Activated CD8-positive, alpha-beta memory T cell treated with anti-CD3 and anti-CD28 coated beads, Interleukin-2, amount 10 ng/mL, durations not matched to agents 7 days and 5 days (primary cell): ENCODE results near the gene MARCHF9. TPM values are rescaled to one million over a fixed set of nuclear protein-coding genes. Genes with fewer than 3 reads are reported as not detected.
"Not testable (repeated sequence)": the region's sequence is repeated elsewhere in the genome, so short reads cannot be mapped to it uniquely, and the experiment has no call there.

Experiments used
- ATAC-seq: fragments of 150-1000 bp; cut with Tn5 transposase; one replicate; pipeline ENCODE4 v1.10.0; 2021; ENCODE audit warnings: moderate library complexity
- CTCF ChIA-PET: fragments of 350-600 bp; sonication (Branson Sonifier 250); formaldehyde crosslinking; loops from one replicate; lab custom pipeline; 2021; ENCODE audit warnings: antibody characterized with exemption; lab: Charles Lee
- DNase-seq: peaks from one replicate; pipeline ENCODE4 v3.0.0-alpha.2; 2020
- H3K27ac Mint-ChIP-seq: one replicate; pipeline ENCODE4 v1.8.0; 2021; ENCODE audit warnings: mild to moderate bottlenecking, mixed read lengths
- H3K27me3 Mint-ChIP-seq: one replicate; pipeline ENCODE4 v1.8.0; 2021; ENCODE audit warnings: mixed read lengths
- H3K36me3 Mint-ChIP-seq: one replicate; pipeline ENCODE4 v1.8.0; 2021; ENCODE audit warnings: mild to moderate bottlenecking, mixed read lengths
- H3K4me1 Mint-ChIP-seq: one replicate; pipeline ENCODE4 v1.8.0; 2021; ENCODE audit warnings: mixed read lengths
- H3K4me3 Mint-ChIP-seq: one replicate; pipeline ENCODE4 v1.8.0; 2021; ENCODE audit warnings: mild to moderate bottlenecking, moderate library complexity, mixed read lengths
- H3K9me3 Mint-ChIP-seq: one replicate; pipeline ENCODE4 v1.8.0; 2022; ENCODE audit warnings: low read depth, mixed read lengths
- total RNA-seq, 2 experiments: library from RNA; stranded (reverse); gene quantifications; one replicate each; pipeline ENCODE4 v1.2.3, GENCODE V29; 2021

MARCHF9 gene
- 10 to 100 TPM; 21.0 to 24.9 TPM for total RNA-seq

- H3K27me3 Mint-ChIP-seq: no peaks in the 10 kb centered on the region
- peak within 1 kb of the TSS; percentile 81 for H3K27ac Mint-ChIP-seq
- H3K36me3 Mint-ChIP-seq: peaks cover 25% of the 10 kb centered on the region
- peaks cover 56% of the 10 kb centered on the region for H3K4me1 Mint-ChIP-seq
- DNase-seq (peak; percentile 90), ATAC-seq (peak; percentile 49)
- H3K9me3 Mint-ChIP-seq: no peaks in the 10 kb centered on the region
- peak within 1 kb of the TSS; percentile 82 for H3K4me3 Mint-ChIP-seq
- CTCF ChIA-PET: interaction anchor here (1.1 to 3.5 kb wide), 5 partner anchors 9 to 149 kb away, joined by 4 to 48 read pairs (median 10); partner anchors contain the start of genes CYP27B1 and TSPAN31
Measured at GRCh38 chr12:57754411-57755193, at the start of gene MARCHF9. Gene MARCHF9 (plus strand): TSS chr12:57755103. CDS start chr12:57755529, 426 bp downstream.

- ATAC-seq: no peak
- Mint-ChIP-seq H3K9me3 (no peaks in the 10 kb centered on the region), H3K36me3 (peaks cover 64% of the 10 kb centered on the region), H3K4me3 (no peak overlapping the region), H3K27ac (no peak overlapping the region), H3K4me1 (peaks cover 8% of the 10 kb centered on the region), H3K27me3 (no peaks in the 10 kb centered on the region)
- no peak for DNase-seq
- CTCF ChIA-PET: no interaction called here
Measured at GRCh38 chr12:57707250-57707649, 47.7 kb upstream of the MARCHF9 start.

GRCh38 chr12:57708296-57708695 lies 46.6 kb upstream of the MARCHF9 start:
- Mint-ChIP-seq H3K27me3 (no peaks in the 10 kb centered on the region), H3K9me3 (no peaks in the 10 kb centered on the region), H3K27ac (no peak overlapping the region), H3K36me3 (peaks cover 56% of the 10 kb centered on the region), H3K4me3 (no peak overlapping the region), H3K4me1 (peaks cover 8% of the 10 kb centered on the region)
- ATAC-seq (no peak), DNase-seq (no peak)
- CTCF ChIA-PET: interaction anchor here (1.6 kb wide), 1 partner anchor 25 kb away, joined by 3 read pairs; no protein-coding TSS in a partner anchor

- CTCF ChIA-PET: interaction anchor here (0.8 to 1.9 kb wide), 3 partner anchors 14 to 129 kb away, joined by 3 to 4 read pairs (median 4); partner anchors contain the start of gene B4GALNT1
- no peak for ATAC-seq
Measured at GRCh38 chr12:57712701-57713100, 42.2 kb upstream of the MARCHF9 start.

GRCh38 chr12:57713209-57713608 lies 41.7 kb upstream of the MARCHF9 start:
- Mint-ChIP-seq H3K4me3 (no peak overlapping the region), H3K27me3 (no peaks in the 10 kb centered on the region), H3K9me3 (no peaks in the 10 kb centered on the region), H3K36me3 (peaks cover 35% of the 10 kb centered on the region), H3K4me1 (peaks cover 8% of the 10 kb centered on the region), H3K27ac (no peak overlapping the region)
- DNase-seq: no peak
- CTCF ChIA-PET: interaction anchor here (0.8 to 1.9 kb wide), 3 partner anchors 15 to 130 kb away, joined by 3 to 4 read pairs (median 3); partner anchors contain the start of gene B4GALNT1
- ATAC-seq: no peak

More at GRCh38 chr12:57712701-57713100, 42.2 kb upstream of the MARCHF9 start:
- Mint-ChIP-seq H3K9me3 (no peaks in the 10 kb centered on the region), H3K4me1 (peaks cover 8% of the 10 kb centered on the region), H3K27ac (no peak overlapping the region), H3K27me3 (no peaks in the 10 kb centered on the region), H3K36me3 (peaks cover 31% of the 10 kb centered on the region), H3K4me3 (no peak overlapping the region)
- DNase-seq: no peak

GRCh38 chr12:57715036-57715748 lies 39.7 kb upstream of the MARCHF9 start:
- CTCF ChIA-PET: not testable (repeated sequence)

GRCh38 chr12:57715786-57716185 lies 39.1 kb upstream of the MARCHF9 start:
- Mint-ChIP-seq H3K27me3 (no peaks in the 10 kb centered on the region), H3K4me1 (no peaks in the 10 kb centered on the region), H3K4me3 (no peak overlapping the region), H3K27ac (no peak overlapping the region), H3K36me3 (peaks cover 30% of the 10 kb centered on the region), H3K9me3 (no peaks in the 10 kb centered on the region)
- CTCF ChIA-PET: no interaction called here
- no peak for ATAC-seq
- no peak for DNase-seq

More at GRCh38 chr12:57715036-57715748, 39.7 kb upstream of the MARCHF9 start:
- H3K4me1 Mint-ChIP-seq, ATAC-seq, DNase-seq, H3K27me3 Mint-ChIP-seq, H3K4me3 Mint-ChIP-seq, H3K27ac Mint-ChIP-seq, H3K9me3 Mint-ChIP-seq: not testable (repeated sequence)
- H3K36me3 Mint-ChIP-seq: peaks cover 32% of the 10 kb centered on the region

GRCh38 chr12:57716305-57716704 lies 38.6 kb upstream of the MARCHF9 start:
- no peak for ATAC-seq
- DNase-seq: no peak
- Mint-ChIP-seq H3K36me3 (peaks cover 27% of the 10 kb centered on the region), H3K9me3 (no peaks in the 10 kb centered on the region), H3K4me3 (no peak overlapping the region), H3K4me1 (no peaks in the 10 kb centered on the region), H3K27me3 (no peaks in the 10 kb centered on the region), H3K27ac (no peak overlapping the region)
- CTCF ChIA-PET: no interaction called here

GRCh38 chr12:57717131-57717530 lies 37.8 kb upstream of the MARCHF9 start:
- H3K27me3 Mint-ChIP-seq: no peaks in the 10 kb centered on the region
- DNase-seq (no peak), ATAC-seq (no peak)
- no peaks in the 10 kb centered on the region for H3K9me3 Mint-ChIP-seq
- H3K4me1 Mint-ChIP-seq: no peaks in the 10 kb centered on the region
- CTCF ChIA-PET: no interaction called here
- H3K27ac Mint-ChIP-seq: no peak overlapping the region
- peaks cover 21% of the 10 kb centered on the region for H3K36me3 Mint-ChIP-seq
- H3K4me3 Mint-ChIP-seq: no peak overlapping the region

GRCh38 chr12:57717846-57718640 lies 36.9 kb upstream of the MARCHF9 start:
- peaks cover 23% of the 10 kb centered on the region for H3K36me3 Mint-ChIP-seq

GRCh38 chr12:57718641-57719528 lies 36.0 kb upstream of the MARCHF9 start:
- Mint-ChIP-seq H3K4me3 (no peak overlapping the region), H3K27ac (peak overlapping the region; percentile 12), H3K9me3 (no peaks in the 10 kb centered on the region), H3K4me1 (no peaks in the 10 kb centered on the region), H3K36me3 (peaks cover 21% of the 10 kb centered on the region), H3K27me3 (no peaks in the 10 kb centered on the region)
- DNase-seq (no peak), ATAC-seq (no peak)
- CTCF ChIA-PET: interaction anchor here (1.2 to 1.5 kb wide), 4 partner anchors 13 to 135 kb away, joined by 3 to 4 read pairs (median 3); no protein-coding TSS in a partner anchor

More at GRCh38 chr12:57717846-57718640, 36.9 kb upstream of the MARCHF9 start:
- CTCF ChIA-PET: interaction anchor here (1.2 to 1.4 kb wide), 2 partner anchors 13 to 23 kb away, joined by 3 read pairs; no protein-coding TSS in a partner anchor
- Mint-ChIP-seq H3K4me3 (no peak overlapping the region), H3K27me3 (no peaks in the 10 kb centered on the region), H3K27ac (peak overlapping the region; percentile 52), H3K4me1 (no peaks in the 10 kb centered on the region), H3K9me3 (no peaks in the 10 kb centered on the region)
- ATAC-seq (no peak), DNase-seq (no peak)
